ENCODE data around the gene POMT2. TPM values are rescaled to one million over a fixed set of nuclear protein-coding genes. Genes with fewer than 3 reads are reported as not detected.

Gene POMT2
- total RNA-seq, 1 donor from 2014 or later: 51.5 TPM

- Mint-ChIP-seq H3K27me3 (no peaks in the 10 kb centered on the region), H3K4me1 (ENCODE audit: unreplicated experiment) (peaks cover 21% of the 10 kb centered on the region), H3K9me3 (no peaks in the 10 kb centered on the region), H3K36me3 (peaks cover 22% of the 10 kb centered on the region), H3K27ac (peak overlapping the region; percentile 23), H3K4me3 (peak overlapping the region; percentile 46)
- TF ChIP-seq CTCF (conservative IDR thresholded peaks at IDR 0.05): no peak
- DNase-seq (ENCODE audit: extremely low spot score, unreplicated experiment): no peak
Observed at GRCh38 chr14:77306851-77307496, 13.7 kb downstream of the POMT2 start.

GRCh38 chr14:77306416-77306815 lies 14.3 kb downstream of the POMT2 start:
- peaks cover 19% of the 10 kb centered on the region for H3K36me3 Mint-ChIP-seq
- H3K4me3 Mint-ChIP-seq: peak overlapping the region; percentile 46
- no peak overlapping the region for H3K27ac Mint-ChIP-seq
- H3K4me1 Mint-ChIP-seq (ENCODE audit: unreplicated experiment): peaks cover 21% of the 10 kb centered on the region
- no peak for DNase-seq (ENCODE audit: extremely low spot score, unreplicated experiment)
- H3K9me3 Mint-ChIP-seq: no peaks in the 10 kb centered on the region
- H3K27me3 Mint-ChIP-seq: no peaks in the 10 kb centered on the region
- no peak for TF ChIP-seq CTCF (conservative IDR thresholded peaks at IDR 0.05)

- Mint-ChIP-seq H3K27me3 (no peaks in the 10 kb centered on the region), H3K4me1 (ENCODE audit: unreplicated experiment) (peaks cover 21% of the 10 kb centered on the region), H3K36me3 (peaks cover 15% of the 10 kb centered on the region), H3K4me3 (no peak overlapping the region), H3K27ac (no peak overlapping the region), H3K9me3 (no peaks in the 10 kb centered on the region)
- no peak for DNase-seq (ENCODE audit: extremely low spot score, unreplicated experiment)
- TF ChIP-seq CTCF (conservative IDR thresholded peaks at IDR 0.05): no peak
Observed at GRCh38 chr14:77305696-77306095, 15.0 kb downstream of the POMT2 start.

GRCh38 chr14:77303417-77304156 lies 17.1 kb downstream of the POMT2 start:
- no peak for TF ChIP-seq CTCF (conservative IDR thresholded peaks at IDR 0.05)
- H3K4me1 Mint-ChIP-seq (ENCODE audit: unreplicated experiment): peaks cover 21% of the 10 kb centered on the region
- peaks cover 12% of the 10 kb centered on the region for H3K36me3 Mint-ChIP-seq
- no peak for DNase-seq (ENCODE audit: extremely low spot score, unreplicated experiment)
- H3K9me3 Mint-ChIP-seq: no peaks in the 10 kb centered on the region
- no peak overlapping the region for H3K4me3 Mint-ChIP-seq
- H3K27me3 Mint-ChIP-seq: no peaks in the 10 kb centered on the region
- H3K27ac Mint-ChIP-seq: peak overlapping the region; percentile 37

- no peak for TF ChIP-seq CTCF (conservative IDR thresholded peaks at IDR 0.05)
- no peaks in the 10 kb centered on the region for H3K9me3 Mint-ChIP-seq
- H3K27ac Mint-ChIP-seq: no peak overlapping the region
- H3K27me3 Mint-ChIP-seq: no peaks in the 10 kb centered on the region
- no peak overlapping the region for H3K4me3 Mint-ChIP-seq
- H3K36me3 Mint-ChIP-seq: peaks cover 12% of the 10 kb centered on the region
- DNase-seq (ENCODE audit: extremely low spot score, unreplicated experiment): no peak
- H3K4me1 Mint-ChIP-seq (ENCODE audit: unreplicated experiment): peaks cover 21% of the 10 kb centered on the region
Observed at GRCh38 chr14:77302926-77303325, 17.8 kb downstream of the POMT2 start.
